Neural crest cell (in vitro differentiated cells): ENCODE measurements around the gene GCNA. TPM values are rescaled to one million over a fixed set of nuclear protein-coding genes. Genes with fewer than 3 reads are reported as not detected.
"Not testable (repeated sequence)": the region's sequence is repeated elsewhere in the genome, so short reads cannot be mapped to it uniquely, and the experiment has no call there.

Source experiments
- DNase-seq: peaks from one replicate; pipeline ENCODE4 v3.0.0; 2021; ENCODE audit warnings: low read depth, mixed read lengths, low spot score
- H3K27ac Mint-ChIP-seq: one replicate; pipeline ENCODE4 v1.8.0; 2021; ENCODE audit warnings: mild to moderate bottlenecking, mixed read lengths; ENCODE audit not compliant: unreplicated experiment
- H3K27me3 Mint-ChIP-seq: 2 replicates; pipeline ENCODE4 v1.8.0; 2021; ENCODE audit warnings: low read depth, mild to moderate bottlenecking, mixed read lengths
- H3K36me3 Mint-ChIP-seq: 2 replicates; pipeline ENCODE4 v1.8.0; 2021; ENCODE audit warnings: low read depth, mild to moderate bottlenecking, mixed read lengths
- H3K4me1 Mint-ChIP-seq: 2 replicates; pipeline ENCODE4 v1.8.0; 2021; ENCODE audit warnings: mixed read lengths
- H3K4me3 Mint-ChIP-seq: one replicate; pipeline ENCODE4 v1.8.0; 2021; ENCODE audit warnings: mild to moderate bottlenecking, mixed read lengths
- H3K9me3 Mint-ChIP-seq: 2 replicates; pipeline ENCODE4 v1.8.0; 2021; ENCODE audit warnings: mixed read lengths
- CTCF ChIP-seq: fragments of 200-600 bp; sonication (generic); conservative IDR thresholded peaks from 2 replicates; pipeline ENCODE4 v1.5.0; 2021; ENCODE audit warnings: antibody characterized with exemption, mild to moderate bottlenecking
- total RNA-seq: library from RNA; stranded (reverse); gene quantifications from 2 replicates; pipeline ENCODE4 v1.2.1, GENCODE V29; 2021

Gene GCNA
- total RNA-seq, 1 donor from 2014 or later = 2.0 TPM

- no peak for TF ChIP-seq CTCF
- H3K4me3 Mint-ChIP-seq = no peak overlapping the region
- no peaks in the 10 kb centered on the region for H3K9me3 Mint-ChIP-seq
- H3K4me1 Mint-ChIP-seq = no peaks in the 10 kb centered on the region
- H3K27me3 Mint-ChIP-seq = no peaks in the 10 kb centered on the region
- H3K27ac Mint-ChIP-seq = no peak overlapping the region
- no peak for DNase-seq
- peaks cover 23% of the 10 kb centered on the region for H3K36me3 Mint-ChIP-seq
These were observed 12.7 kb upstream of the GCNA start for GRCh38 chrX:71565474-71566041.

- peaks cover 20% of the 10 kb centered on the region for H3K36me3 Mint-ChIP-seq
- H3K4me1 Mint-ChIP-seq = not testable (repeated sequence)
These were observed 6.8 kb upstream of the GCNA start for GRCh38 chrX:71571390-71571789.

GRCh38 chrX:71573590-71573989 is 4.6 kb upstream of the GCNA start:
- no peak overlapping the region for H3K27ac Mint-ChIP-seq
- H3K27me3 Mint-ChIP-seq = no peaks in the 10 kb centered on the region
- DNase-seq = no peak
- peaks cover 5% of the 10 kb centered on the region for H3K9me3 Mint-ChIP-seq
- no peak for TF ChIP-seq CTCF
- no peaks in the 10 kb centered on the region for H3K4me1 Mint-ChIP-seq
- H3K36me3 Mint-ChIP-seq = peaks cover 21% of the 10 kb centered on the region
- no peak overlapping the region for H3K4me3 Mint-ChIP-seq

More at GRCh38 chrX:71571390-71571789, 6.8 kb upstream of the GCNA start:
- DNase-seq, H3K27ac Mint-ChIP-seq, H3K4me3 Mint-ChIP-seq, H3K9me3 Mint-ChIP-seq, H3K27me3 Mint-ChIP-seq: not testable (repeated sequence)

GRCh38 chrX:71577682-71578081 is 555 bp upstream of the GCNA start:
- Mint-ChIP-seq H3K36me3 (peaks cover 26% of the 10 kb centered on the region), H3K27ac (no peak overlapping the region), H3K27me3 (no peaks in the 10 kb centered on the region), H3K9me3 (peaks cover 5% of the 10 kb centered on the region), H3K4me3 (no peak overlapping the region), H3K4me1 (no peaks in the 10 kb centered on the region)
- TF ChIP-seq CTCF = no peak
- DNase-seq = no peak

- H3K4me1 Mint-ChIP-seq = no peaks in the 10 kb centered on the region
- H3K9me3 Mint-ChIP-seq = peaks cover 5% of the 10 kb centered on the region
These were observed 1.1 kb downstream of the GCNA start for GRCh38 chrX:71579136-71579989.

More at GRCh38 chrX:71579136-71579989, 1.1 kb downstream of the GCNA start:
- no peak overlapping the region for H3K27ac Mint-ChIP-seq
- no peak overlapping the region for H3K4me3 Mint-ChIP-seq
- H3K36me3 Mint-ChIP-seq = peaks cover 23% of the 10 kb centered on the region
- no peak for DNase-seq
- no peaks in the 10 kb centered on the region for H3K27me3 Mint-ChIP-seq
- no peak for TF ChIP-seq CTCF
